ENCODE data around the gene SESN3.
"Not testable (repeated sequence)": the region's sequence is repeated elsewhere in the genome, so short reads cannot be mapped to it uniquely, and the experiment has no call there.

SESN3 gene, protein sequence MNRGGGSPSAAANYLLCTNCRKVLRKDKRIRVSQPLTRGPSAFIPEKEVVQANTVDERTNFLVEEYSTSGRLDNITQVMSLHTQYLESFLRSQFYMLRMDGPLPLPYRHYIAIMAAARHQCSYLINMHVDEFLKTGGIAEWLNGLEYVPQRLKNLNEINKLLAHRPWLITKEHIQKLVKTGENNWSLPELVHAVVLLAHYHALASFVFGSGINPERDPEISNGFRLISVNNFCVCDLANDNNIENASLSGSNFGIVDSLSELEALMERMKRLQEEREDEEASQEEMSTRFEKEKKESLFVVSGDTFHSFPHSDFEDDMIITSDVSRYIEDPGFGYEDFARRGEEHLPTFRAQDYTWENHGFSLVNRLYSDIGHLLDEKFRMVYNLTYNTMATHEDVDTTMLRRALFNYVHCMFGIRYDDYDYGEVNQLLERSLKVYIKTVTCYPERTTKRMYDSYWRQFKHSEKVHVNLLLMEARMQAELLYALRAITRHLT

GRCh38 chr11:95231127-95231880 lies at the start of gene SESN3:
TSS of gene SESN3 (minus strand) at chr11:95231202. CDS start at chr11:95230860, 342 bp downstream.
- in situ Hi-C loops (cut with HindIII; ENCODE audit: low pct_ligation_motif_present, low pct_unique_long_range_greater_than_20kb, low sequenced_read_pairs): no loop called here
- peak; percentile 96 for DNase-seq

DNA sequence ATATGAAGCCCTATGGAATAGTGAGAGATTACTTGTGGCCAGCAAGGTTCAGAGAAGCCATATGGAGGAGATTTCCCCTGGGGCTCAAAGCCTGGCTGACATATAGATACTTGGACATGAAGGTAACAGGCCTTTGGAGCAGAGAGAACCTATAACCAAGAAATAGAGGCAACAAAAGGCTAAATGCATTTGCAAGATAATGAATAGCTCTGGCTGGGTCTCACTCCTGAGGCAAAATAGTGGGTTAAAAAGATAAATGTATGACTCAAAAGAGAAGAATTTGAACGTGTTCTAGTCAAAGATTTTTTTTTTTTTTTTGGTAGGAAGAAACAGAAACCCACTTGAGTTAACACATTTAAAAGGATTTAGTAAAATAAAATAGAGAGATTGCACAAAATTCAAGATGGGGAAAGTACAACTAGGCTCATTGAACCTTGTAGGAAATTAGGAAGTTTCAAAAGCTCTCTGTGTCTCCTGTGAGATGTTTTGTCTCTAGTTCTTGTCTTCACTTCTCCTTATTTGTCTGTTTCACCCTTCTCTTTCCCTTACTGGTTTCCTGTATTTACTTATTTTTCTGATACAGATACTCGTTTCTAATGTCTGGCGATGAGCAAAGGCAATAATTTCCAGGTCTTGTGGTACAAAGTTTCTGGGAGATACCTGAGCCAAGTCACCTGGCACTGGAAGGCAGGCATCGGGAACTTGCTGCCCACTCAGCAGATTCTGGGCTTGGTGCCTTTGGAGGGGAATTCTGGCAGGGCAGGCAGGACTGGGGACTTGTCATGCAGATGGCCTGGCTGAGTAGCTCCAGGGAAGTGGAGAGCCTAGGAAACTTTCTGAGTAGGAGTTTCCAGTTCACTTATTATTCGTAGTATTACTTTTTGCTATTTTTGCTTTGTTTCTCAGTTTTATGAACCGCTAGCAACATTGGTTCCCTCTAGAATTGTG lies 49.2 kb upstream of the SESN3 start:
- in situ Hi-C loops (cut with HindIII; ENCODE audit: low pct_ligation_motif_present, low pct_unique_long_range_greater_than_20kb, low sequenced_read_pairs): no loop called here
- DNase-seq: no peak

DNA sequence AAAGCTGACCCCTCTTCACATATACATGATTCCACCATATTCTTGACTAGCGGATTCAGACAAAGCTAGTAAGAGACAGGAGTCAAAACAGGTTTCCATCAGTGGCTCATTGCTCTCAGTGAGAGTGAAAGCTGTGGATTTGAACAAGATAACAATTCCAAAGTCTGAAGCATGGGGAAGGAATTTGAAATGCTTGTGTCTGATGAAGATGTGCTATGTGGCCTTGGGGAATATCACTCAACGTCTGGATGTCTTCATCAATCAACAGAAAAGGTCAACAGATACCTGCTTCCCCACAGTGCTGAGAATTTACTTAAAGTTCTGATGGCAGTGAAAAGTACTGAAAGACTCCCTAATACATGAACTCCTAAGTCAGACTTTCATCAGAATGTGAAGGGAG lies 46.9 kb upstream of the SESN3 start:
- DNase-seq: no peak
- in situ Hi-C loops (cut with HindIII; ENCODE audit: low pct_ligation_motif_present, low pct_unique_long_range_greater_than_20kb, low sequenced_read_pairs): no loop called here

GRCh38 chr11:95276139-95276538 lies 45.1 kb upstream of the SESN3 start:
- DNase-seq: no peak
- in situ Hi-C loops (cut with HindIII; ENCODE audit: low pct_ligation_motif_present, low pct_unique_long_range_greater_than_20kb, low sequenced_read_pairs): no loop called here

DNA sequence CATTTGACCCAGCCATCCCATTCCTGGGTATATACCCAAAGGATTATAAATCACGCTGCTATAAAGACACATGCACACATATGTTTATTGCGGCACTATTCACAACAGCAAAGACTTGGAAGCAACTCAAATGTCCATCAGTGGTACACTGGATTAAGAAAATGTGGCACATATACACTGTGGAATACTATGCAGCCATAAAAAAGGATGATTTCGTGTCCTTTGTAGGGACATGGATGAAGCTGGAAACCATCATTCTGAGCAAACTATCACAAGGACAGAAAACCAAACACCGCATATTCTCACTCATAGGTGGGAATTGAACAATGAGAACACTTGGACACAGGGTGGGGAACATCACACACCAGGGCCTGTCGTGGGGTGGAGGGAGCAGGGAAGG lies 42.6 kb upstream of the SESN3 start:
- in situ Hi-C loops (cut with HindIII; ENCODE audit: low pct_ligation_motif_present, low pct_unique_long_range_greater_than_20kb, low sequenced_read_pairs); DNase-seq: not testable (repeated sequence)

- no peak for DNase-seq
- in situ Hi-C loops (cut with HindIII; ENCODE audit: low pct_ligation_motif_present, low pct_unique_long_range_greater_than_20kb, low sequenced_read_pairs): no loop called here
These were observed 38.2 kb upstream of the SESN3 start for GRCh38 chr11:95269036-95269819.

GRCh38 chr11:95268391-95268790 lies 37.4 kb upstream of the SESN3 start:
- no peak for DNase-seq
- in situ Hi-C loops (cut with HindIII; ENCODE audit: low pct_ligation_motif_present, low pct_unique_long_range_greater_than_20kb, low sequenced_read_pairs): no loop called here

GRCh38 chr11:95267601-95268213 lies 36.7 kb upstream of the SESN3 start:
- DNase-seq: no peak
- in situ Hi-C loops (cut with HindIII; ENCODE audit: low pct_ligation_motif_present, low pct_unique_long_range_greater_than_20kb, low sequenced_read_pairs): no loop called here

DNA sequence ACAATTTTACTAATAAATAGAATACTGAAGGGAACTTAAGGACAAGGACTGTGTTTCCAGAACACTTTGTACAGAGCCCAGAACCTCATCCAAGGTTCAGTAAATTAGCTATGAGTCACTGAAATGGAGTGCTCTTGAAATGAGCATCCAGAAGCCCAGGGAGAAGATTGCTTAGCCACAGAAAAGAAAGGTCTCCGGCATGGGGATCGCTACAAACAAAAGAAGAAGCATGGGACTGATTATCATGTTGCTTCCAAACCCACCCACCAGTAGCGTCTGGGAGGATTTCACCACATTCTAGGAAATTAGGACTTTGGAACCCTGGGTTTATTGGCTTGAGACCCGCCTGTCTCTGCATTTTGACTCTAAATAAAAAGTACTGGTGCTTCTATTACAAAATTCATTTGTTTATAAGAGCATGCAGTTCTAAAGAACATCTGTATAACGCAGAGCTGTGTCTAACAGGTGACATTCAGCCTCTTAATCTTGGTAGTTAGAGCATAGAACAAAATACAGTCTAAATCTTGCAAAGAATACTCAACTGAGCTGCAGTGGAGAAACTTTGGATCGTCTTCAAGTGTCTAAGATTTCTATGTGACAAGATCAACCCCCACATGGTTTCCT lies 35.9 kb upstream of the SESN3 start:
- DNase-seq: no peak
- in situ Hi-C loops (cut with HindIII; ENCODE audit: low pct_ligation_motif_present, low pct_unique_long_range_greater_than_20kb, low sequenced_read_pairs): no loop called here

DNA sequence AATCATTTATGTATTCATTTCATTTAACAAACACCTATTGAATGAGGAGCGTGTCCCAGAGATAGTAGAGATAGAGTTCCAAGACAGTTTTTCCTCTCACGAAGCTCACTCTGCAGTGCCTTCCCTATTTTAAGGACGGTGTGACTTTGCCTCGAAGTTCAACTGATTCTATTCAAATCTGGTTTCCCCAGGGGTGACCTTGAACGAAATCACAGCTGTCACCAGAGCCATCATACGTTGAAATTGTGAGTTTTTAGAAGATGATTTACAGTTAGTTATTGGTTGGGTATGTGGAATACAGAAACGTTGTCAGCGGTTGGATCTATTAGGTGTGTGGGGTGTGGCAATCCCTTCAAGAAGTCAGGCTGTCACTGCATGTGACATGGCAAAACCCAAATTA lies 33.9 kb upstream of the SESN3 start:
- no peak for DNase-seq
- in situ Hi-C loops (cut with HindIII; ENCODE audit: low pct_ligation_motif_present, low pct_unique_long_range_greater_than_20kb, low sequenced_read_pairs): no loop called here

- no peak for DNase-seq
- in situ Hi-C loops (cut with HindIII; ENCODE audit: low pct_ligation_motif_present, low pct_unique_long_range_greater_than_20kb, low sequenced_read_pairs): no loop called here
These were observed 32.2 kb upstream of the SESN3 start for GRCh38 chr11:95262994-95263765.

- in situ Hi-C loops (cut with HindIII; ENCODE audit: low pct_ligation_motif_present, low pct_unique_long_range_greater_than_20kb, low sequenced_read_pairs): no loop called here
- DNase-seq: no peak
These were observed 26.5 kb upstream of the SESN3 start for GRCh38 chr11:95257456-95257971.

DNA sequence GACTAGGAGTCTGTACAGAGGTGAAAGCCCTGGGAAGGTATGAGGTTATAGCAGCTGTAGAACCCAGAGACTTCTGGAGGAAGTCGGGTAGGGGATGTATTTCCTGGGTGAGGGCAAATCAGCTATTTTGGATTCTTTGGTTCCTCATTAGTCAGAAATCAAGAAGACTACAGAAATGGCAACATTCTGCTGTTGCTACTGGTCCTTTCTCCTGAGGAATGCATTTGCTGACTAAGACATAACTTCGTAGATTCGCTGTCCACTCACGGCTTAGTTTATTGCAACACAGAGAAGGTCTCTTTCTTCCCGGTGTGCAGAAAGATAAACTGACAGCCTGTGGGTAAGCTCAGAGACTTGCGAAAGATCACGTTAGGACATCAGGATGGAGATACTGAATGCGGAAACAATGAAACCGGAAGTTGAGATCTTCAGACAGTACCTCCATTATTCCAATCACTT lies 25.3 kb upstream of the SESN3 start:
- DNase-seq: no peak

GRCh38 chr11:95255251-95256145 lies 24.5 kb upstream of the SESN3 start:
- in situ Hi-C loops (cut with HindIII; ENCODE audit: low pct_ligation_motif_present, low pct_unique_long_range_greater_than_20kb, low sequenced_read_pairs): no loop called here

More for the DNA sequence above, 25.3 kb upstream of the SESN3 start:
- in situ Hi-C loops (cut with HindIII; ENCODE audit: low pct_ligation_motif_present, low pct_unique_long_range_greater_than_20kb, low sequenced_read_pairs): no loop called here

DNA sequence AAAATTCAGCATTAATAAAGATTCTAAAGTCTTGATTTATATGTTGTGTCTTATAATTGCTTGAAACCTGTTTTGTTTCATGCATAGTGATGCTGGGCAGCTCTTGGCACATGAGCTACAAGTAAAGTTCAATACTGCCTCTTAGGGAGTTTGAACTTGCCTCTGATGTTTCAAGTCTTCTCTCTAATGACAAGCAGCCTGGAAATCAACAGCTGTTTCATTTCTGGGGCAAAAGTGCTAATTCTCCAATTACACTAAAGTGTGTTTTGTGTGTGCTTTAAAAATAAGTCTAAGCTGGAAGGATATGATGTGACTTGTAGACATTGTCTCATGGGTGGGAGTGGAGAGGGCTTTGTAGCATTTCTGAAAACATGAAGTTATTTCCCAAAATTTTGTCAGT lies 23.7 kb upstream of the SESN3 start:
- DNase-seq: no peak
- in situ Hi-C loops (cut with HindIII; ENCODE audit: low pct_ligation_motif_present, low pct_unique_long_range_greater_than_20kb, low sequenced_read_pairs): no loop called here

More at GRCh38 chr11:95255251-95256145, 24.5 kb upstream of the SESN3 start:
- DNase-seq: no peak
